Nephron (organoid): ENCODE data around the gene CEACAM3.
"Not testable (repeated sequence)": the region's sequence is repeated elsewhere in the genome, so short reads cannot be mapped to it uniquely, and the experiment has no call there.

ENCODE experiments used
- H3K27ac Mint-ChIP-seq, 3 experiments: 2 replicates each; pipeline ENCODE4 v1.8.0; 2020; ENCODE audit warnings: mixed read lengths in 3 of 3, mild to moderate bottlenecking in 2 of 3, moderate library complexity in 1 of 3
- H3K27me3 Mint-ChIP-seq: 2 replicates; pipeline ENCODE4 v1.8.0; 2021; ENCODE audit warnings: low read depth, mild to moderate bottlenecking, moderate library complexity, mixed read lengths
- H3K36me3 Mint-ChIP-seq: 2 replicates; pipeline ENCODE4 v1.8.0; 2020; ENCODE audit warnings: low read depth, mixed read lengths
- H3K4me1 Mint-ChIP-seq: 2 replicates; pipeline ENCODE4 v1.8.0; 2020; ENCODE audit warnings: mixed read lengths
- H3K4me3 Mint-ChIP-seq, 3 experiments: 2 replicates each; pipeline ENCODE4 v1.8.0; 2020; ENCODE audit warnings: mild to moderate bottlenecking in 3 of 3, mixed read lengths in 3 of 3, moderate library complexity in 2 of 3
- H3K9me3 Mint-ChIP-seq: 2 replicates; pipeline ENCODE4 v1.8.0; 2020; ENCODE audit warnings: mixed read lengths
- CTCF ChIP-seq, 3 experiments: fragments of 200-600 bp; sonication (generic); IDR thresholded peaks; one replicate each; pipeline ENCODE4 v1.5.0; 2021; ENCODE audit warnings: antibody characterized with exemption in 3 of 3; ENCODE audit not compliant: unreplicated experiment in 3 of 3

Gene CEACAM3

DNA sequence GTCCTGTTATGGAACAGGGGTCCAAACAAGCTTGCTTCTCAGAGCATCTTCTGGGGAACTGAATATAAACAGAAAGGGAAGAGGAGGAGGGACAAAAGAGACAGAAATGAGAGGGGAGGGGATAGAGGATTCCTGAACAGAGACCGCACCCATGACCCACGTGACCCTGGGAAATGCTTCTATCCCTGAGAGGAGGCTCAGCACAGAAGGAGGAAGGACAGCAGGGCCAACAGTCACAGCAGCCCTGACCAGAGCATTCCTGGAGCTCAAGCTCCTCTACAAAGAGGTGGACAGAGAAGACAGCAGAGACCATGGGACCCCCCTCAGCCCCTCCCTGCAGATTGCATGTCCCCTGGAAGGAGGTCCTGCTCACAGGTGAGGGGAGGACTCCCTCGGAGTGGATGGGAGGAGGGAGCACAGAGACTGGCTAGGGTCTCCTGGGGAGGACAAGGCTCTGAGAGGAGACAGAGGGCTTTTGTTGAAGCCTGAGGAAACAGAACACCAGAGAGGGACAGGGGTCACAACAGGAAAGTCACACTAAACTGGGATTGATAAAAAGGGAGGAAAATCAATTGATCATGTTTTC is 41.0 kb upstream of the CEACAM3 start, which contains the start of gene CEACAM6:
Gene CEACAM6 (plus strand): TSS at position 203 of the 586 bp plus-strand sequence. CDS start 109 bp downstream, at position 312.
- no peaks in the 10 kb centered on the region for H3K4me1 Mint-ChIP-seq
- no peak within 1 kb of the TSS for H3K4me3 Mint-ChIP-seq
- no peaks in the 10 kb centered on the region for H3K36me3 Mint-ChIP-seq
- H3K9me3 Mint-ChIP-seq = no peaks in the 10 kb centered on the region
- H3K27ac Mint-ChIP-seq = no peak within 1 kb of the TSS
- H3K27me3 Mint-ChIP-seq = peaks cover 51% of the 10 kb centered on the region
- TF ChIP-seq CTCF (IDR thresholded peaks at IDR 0.05; ENCODE audit: unreplicated experiment in 3 of 3) = no peak

GRCh38 chr19:41758846-41759245 is 37.5 kb upstream of the CEACAM3 start:
- TF ChIP-seq CTCF (IDR thresholded peaks at IDR 0.05; ENCODE audit: unreplicated experiment in 3 of 3) = no peak
- peaks cover 39% of the 10 kb centered on the region for H3K27me3 Mint-ChIP-seq
- no peak overlapping the region for H3K27ac Mint-ChIP-seq
- no peak overlapping the region for H3K4me3 Mint-ChIP-seq
- no peaks in the 10 kb centered on the region for H3K4me1 Mint-ChIP-seq
- H3K36me3 Mint-ChIP-seq = no peaks in the 10 kb centered on the region
- peaks cover 2% of the 10 kb centered on the region for H3K9me3 Mint-ChIP-seq

DNA sequence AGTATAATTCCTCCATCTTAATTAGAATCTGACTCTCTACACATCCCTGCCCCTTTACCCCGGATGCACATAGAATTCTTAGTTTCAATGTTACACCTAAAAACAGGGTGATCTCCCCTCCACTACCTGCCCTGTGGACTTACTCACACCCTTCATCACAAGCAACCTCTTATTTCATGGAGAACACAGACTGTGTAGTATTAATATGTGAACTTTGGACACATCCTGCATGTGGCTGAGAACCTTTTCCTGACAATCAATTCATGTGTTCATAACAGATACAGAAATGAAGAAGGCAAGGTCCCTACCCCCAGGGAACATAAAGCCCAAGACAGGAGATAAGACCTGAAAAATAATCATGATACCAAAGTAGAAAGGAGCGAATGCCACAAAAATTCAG is 29.3 kb upstream of the CEACAM3 start:
- H3K4me3 Mint-ChIP-seq = no peak overlapping the region
- no peaks in the 10 kb centered on the region for H3K36me3 Mint-ChIP-seq
- H3K9me3 Mint-ChIP-seq = no peaks in the 10 kb centered on the region

GRCh38 chr19:41768105-41768504 is 28.3 kb upstream of the CEACAM3 start:
- H3K4me1 Mint-ChIP-seq, H3K36me3 Mint-ChIP-seq, H3K27ac Mint-ChIP-seq, H3K9me3 Mint-ChIP-seq, H3K4me3 Mint-ChIP-seq: not testable (repeated sequence)
- peaks cover 15% of the 10 kb centered on the region for H3K27me3 Mint-ChIP-seq

More for the DNA sequence above, 29.3 kb upstream of the CEACAM3 start:
- Mint-ChIP-seq H3K4me1 (no peaks in the 10 kb centered on the region), H3K27ac (no peak overlapping the region), H3K27me3 (peaks cover 13% of the 10 kb centered on the region)
- no peak for TF ChIP-seq CTCF (IDR thresholded peaks at IDR 0.05; ENCODE audit: unreplicated experiment in 3 of 3)

GRCh38 chr19:41769608-41770007 is 26.8 kb upstream of the CEACAM3 start:
- Mint-ChIP-seq H3K27ac (no peak overlapping the region), H3K27me3 (peaks cover 10% of the 10 kb centered on the region), H3K36me3 (no peaks in the 10 kb centered on the region), H3K4me1 (no peaks in the 10 kb centered on the region), H3K4me3 (no peak overlapping the region), H3K9me3 (no peaks in the 10 kb centered on the region)
- TF ChIP-seq CTCF (IDR thresholded peaks at IDR 0.05; ENCODE audit: unreplicated experiment in 3 of 3) = no peak

DNA sequence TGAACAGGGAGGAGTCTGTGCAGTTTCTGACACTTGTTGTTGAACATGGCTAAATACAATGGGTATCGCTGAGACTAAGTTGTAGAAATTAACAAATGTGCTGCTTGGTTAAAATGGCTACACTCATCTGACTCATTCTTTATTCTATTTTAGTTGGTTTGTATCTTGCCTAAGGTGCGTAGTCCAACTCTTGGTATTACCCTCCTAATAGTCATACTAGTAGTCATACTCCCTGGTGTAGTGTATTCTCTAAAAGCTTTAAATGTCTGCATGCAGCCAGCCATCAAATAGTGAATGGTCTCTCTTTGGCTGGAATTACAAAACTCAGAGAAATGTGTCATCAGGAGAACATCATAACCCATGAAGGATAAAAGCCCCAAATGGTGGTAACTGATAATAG is 25.0 kb upstream of the CEACAM3 start:
- H3K36me3 Mint-ChIP-seq = no peaks in the 10 kb centered on the region
- no peak overlapping the region for H3K27ac Mint-ChIP-seq
- no peaks in the 10 kb centered on the region for H3K4me1 Mint-ChIP-seq
- no peak overlapping the region for H3K4me3 Mint-ChIP-seq
- H3K27me3 Mint-ChIP-seq = peaks cover 10% of the 10 kb centered on the region
- no peaks in the 10 kb centered on the region for H3K9me3 Mint-ChIP-seq
- TF ChIP-seq CTCF (IDR thresholded peaks at IDR 0.05; ENCODE audit: unreplicated experiment in 3 of 3) = no peak
